ENCODE measurements around the gene PAEP.

Gene PAEP

GRCh38 chr9:135601988-135602387 lies 40.4 kb downstream of the PAEP start:
- DNase-seq (ENCODE audit: low read depth in 3 of 3): no peak

- peak; percentile 13 to 34 (median 19) for DNase-seq (ENCODE audit: low read depth in 3 of 3)
Observed at GRCh38 chr9:135602789-135603481, 41.4 kb downstream of the PAEP start.

- DNase-seq (ENCODE audit: low read depth in 3 of 3): no peak
Observed at GRCh38 chr9:135604437-135605237, 43.1 kb downstream of the PAEP start.

GRCh38 chr9:135605238-135605781 lies 43.8 kb downstream of the PAEP start:
- no peak for DNase-seq (ENCODE audit: low read depth in 3 of 3)

GRCh38 chr9:135606885-135607259 lies 45.3 kb downstream of the PAEP start:
- no peak for DNase-seq (ENCODE audit: low read depth in 3 of 3)

GRCh38 chr9:135607401-135608293 lies 46.1 kb downstream of the PAEP start:
- no peak for DNase-seq (ENCODE audit: low read depth in 3 of 3)

- no peak for DNase-seq (ENCODE audit: low read depth in 3 of 3)
Observed at GRCh38 chr9:135608294-135608998, 46.9 kb downstream of the PAEP start.

GRCh38 chr9:135608999-135609317 lies 47.4 kb downstream of the PAEP start:
- no peak for DNase-seq (ENCODE audit: low read depth in 3 of 3)

- no peak for DNase-seq (ENCODE audit: low read depth in 3 of 3)
Observed at GRCh38 chr9:135609366-135609955, 47.9 kb downstream of the PAEP start.

- no peak for DNase-seq (ENCODE audit: low read depth in 3 of 3)
Observed at GRCh38 chr9:135610290-135611141, 49.0 kb downstream of the PAEP start.

- no peak for DNase-seq (ENCODE audit: low read depth in 3 of 3)
Observed at GRCh38 chr9:135611142-135611874, 49.8 kb downstream of the PAEP start.

GRCh38 chr9:135611875-135612209 lies 50.3 kb downstream of the PAEP start:
- DNase-seq (ENCODE audit: low read depth in 3 of 3): no peak

GRCh38 chr9:135612437-135612836 lies 50.9 kb downstream of the PAEP start:
- DNase-seq (ENCODE audit: low read depth in 3 of 3): no peak

- DNase-seq (ENCODE audit: low read depth in 3 of 3): no peak
Observed at GRCh38 chr9:135612981-135613910, 51.7 kb downstream of the PAEP start.

GRCh38 chr9:135613946-135614805 lies 52.6 kb downstream of the PAEP start:
- DNase-seq (ENCODE audit: low read depth in 3 of 3): no peak

- no peak for DNase-seq (ENCODE audit: low read depth in 3 of 3)
Observed at GRCh38 chr9:135614821-135615665, 53.5 kb downstream of the PAEP start.
